ENCODE measurements around the gene INKA1.

Gene INKA1

GRCh38 chr3:49799761-49800160, 3.3 kb upstream of the INKA1 start, which contains the start of gene CDHR4:
Gene CDHR4, minus strand, starts transcription at chr3:49799873. Its CDS starts 61 bp downstream, at chr3:49799812.
- Histone ChIP-seq H3K27me3 (ENCODE audit: insufficient read depth, low read depth) (no peaks in the 10 kb centered on the region; the same call in 1 of the 2 replicates), H3K4me2 (no peak within 1 kb of the TSS), H3K79me2 (ENCODE audit: insufficient read depth, low read depth) (no peaks in the 10 kb centered on the region), H2AFZ (ENCODE audit: low read depth) (no peak within 1 kb of the TSS), H4K20me1 (ENCODE audit: insufficient read depth) (no peaks in the 10 kb centered on the region), H3K9ac (no peak within 1 kb of the TSS), H3K27ac (no peak within 1 kb of the TSS), H3K4me1 (ENCODE audit: low read depth, poor library complexity, severe bottlenecking) (no peaks in the 10 kb centered on the region), H3K36me3 (ENCODE audit: insufficient read depth) (no peaks in the 10 kb centered on the region), H3K4me3 (IDR thresholded peaks at IDR 0.05; ENCODE audit: insufficient read depth, low read depth, low read length) (no peak within 1 kb of the TSS)
- TF ChIP-seq, protein P1, sequence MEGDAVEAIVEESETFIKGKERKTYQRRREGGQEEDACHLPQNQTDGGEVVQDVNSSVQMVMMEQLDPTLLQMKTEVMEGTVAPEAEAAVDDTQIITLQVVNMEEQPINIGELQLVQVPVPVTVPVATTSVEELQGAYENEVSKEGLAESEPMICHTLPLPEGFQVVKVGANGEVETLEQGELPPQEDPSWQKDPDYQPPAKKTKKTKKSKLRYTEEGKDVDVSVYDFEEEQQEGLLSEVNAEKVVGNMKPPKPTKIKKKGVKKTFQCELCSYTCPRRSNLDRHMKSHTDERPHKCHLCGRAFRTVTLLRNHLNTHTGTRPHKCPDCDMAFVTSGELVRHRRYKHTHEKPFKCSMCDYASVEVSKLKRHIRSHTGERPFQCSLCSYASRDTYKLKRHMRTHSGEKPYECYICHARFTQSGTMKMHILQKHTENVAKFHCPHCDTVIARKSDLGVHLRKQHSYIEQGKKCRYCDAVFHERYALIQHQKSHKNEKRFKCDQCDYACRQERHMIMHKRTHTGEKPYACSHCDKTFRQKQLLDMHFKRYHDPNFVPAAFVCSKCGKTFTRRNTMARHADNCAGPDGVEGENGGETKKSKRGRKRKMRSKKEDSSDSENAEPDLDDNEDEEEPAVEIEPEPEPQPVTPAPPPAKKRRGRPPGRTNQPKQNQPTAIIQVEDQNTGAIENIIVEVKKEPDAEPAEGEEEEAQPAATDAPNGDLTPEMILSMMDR (conservative IDR thresholded peaks at IDR 0.05; ENCODE audit: low read depth, low read length), result no peak

DNA sequence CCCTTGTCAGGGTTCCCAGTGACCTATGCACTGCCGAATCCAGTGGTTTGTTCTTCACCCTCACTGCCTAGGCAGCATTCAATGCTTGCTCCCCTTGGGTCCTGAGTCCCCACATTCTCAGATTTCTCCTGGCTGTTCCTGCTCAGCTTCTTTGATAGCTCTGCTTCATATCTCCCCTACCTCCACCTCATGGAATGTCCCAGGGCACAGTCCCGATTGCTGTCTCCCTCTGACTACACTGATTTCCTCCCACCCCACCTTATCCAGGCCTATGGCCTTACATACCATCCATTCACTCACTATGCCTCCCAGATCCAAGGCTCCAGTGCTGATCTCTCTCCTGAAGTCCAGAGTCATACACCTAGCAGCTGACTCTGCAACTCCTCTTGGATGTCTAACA, 1.9 kb upstream of the INKA1 start:
- H3K4me3 ChIP-seq (IDR thresholded peaks at IDR 0.05; ENCODE audit: insufficient read depth, low read depth, low read length), result no peak overlapping the region
- H3K79me2 ChIP-seq (ENCODE audit: insufficient read depth, low read depth), result no peaks in the 10 kb centered on the region
- H3K4me1 ChIP-seq (ENCODE audit: low read depth, poor library complexity, severe bottlenecking), result no peaks in the 10 kb centered on the region
- no peak overlapping the region for H3K9ac ChIP-seq
- no peaks in the 10 kb centered on the region for H4K20me1 ChIP-seq (ENCODE audit: insufficient read depth)
- no peak overlapping the region for H2AFZ ChIP-seq (ENCODE audit: low read depth)
- no peaks in the 10 kb centered on the region for H3K36me3 ChIP-seq (ENCODE audit: insufficient read depth)
- no peaks in the 10 kb centered on the region; the same call in 1 of the 2 replicates for H3K27me3 ChIP-seq (ENCODE audit: insufficient read depth, low read depth)
- H3K4me2 ChIP-seq, result no peak overlapping the region
- H3K27ac ChIP-seq, result no peak overlapping the region
- TF ChIP-seq, protein P1 (conservative IDR thresholded peaks at IDR 0.05; ENCODE audit: low read depth, low read length), result no peak

DNA sequence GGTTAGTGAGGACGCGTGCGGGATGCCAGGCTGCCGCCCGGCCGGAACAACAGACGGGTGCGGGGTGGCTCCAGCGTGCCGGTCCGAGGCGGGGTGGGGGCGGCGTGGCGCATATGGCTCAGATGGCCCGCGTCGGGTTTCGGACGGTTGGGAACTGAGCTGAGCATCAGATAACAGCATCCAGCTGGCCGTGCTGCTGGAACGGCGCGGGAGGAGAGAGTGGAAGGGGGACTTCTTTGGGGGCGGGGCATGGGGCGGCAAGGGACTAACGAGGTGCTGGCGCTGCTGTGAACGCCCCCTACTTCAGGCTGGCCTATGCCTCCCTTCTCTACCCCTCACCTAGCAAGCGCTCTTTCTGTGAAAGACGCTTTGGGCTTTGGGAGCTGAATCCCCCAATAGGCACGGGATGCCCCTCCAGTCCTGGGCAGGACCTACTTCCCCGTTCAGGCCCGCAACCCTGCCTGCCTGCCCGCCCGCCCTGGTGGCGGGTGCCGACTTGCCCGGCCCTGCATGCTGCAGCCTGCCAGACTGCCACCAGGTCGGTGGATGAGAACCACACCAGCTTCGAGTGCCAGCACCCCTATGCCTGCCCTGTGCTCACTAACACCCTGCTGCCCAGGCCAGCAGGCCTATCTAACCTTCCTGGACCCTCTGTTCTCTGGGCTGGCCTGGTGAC, 542 bp downstream of the INKA1 start:
- H4K20me1 ChIP-seq (ENCODE audit: insufficient read depth), result no peaks in the 10 kb centered on the region
- H3K27me3 ChIP-seq (ENCODE audit: insufficient read depth, low read depth), result no peaks in the 10 kb centered on the region; the same call in 1 of the 2 replicates
- no peak overlapping the region for H3K27ac ChIP-seq
- TF ChIP-seq, protein P1 (conservative IDR thresholded peaks at IDR 0.05; ENCODE audit: low read depth, low read length), result no peak
- H3K79me2 ChIP-seq (ENCODE audit: insufficient read depth, low read depth), result no peaks in the 10 kb centered on the region
- H3K4me1 ChIP-seq (ENCODE audit: low read depth, poor library complexity, severe bottlenecking), result no peaks in the 10 kb centered on the region
- peak overlapping the region; percentile 88 for H2AFZ ChIP-seq (ENCODE audit: low read depth)
- H3K4me2 ChIP-seq, result peak overlapping the region; percentile 76
- peak overlapping the region; percentile 39; the same call in 1 of the 2 replicates for H3K9ac ChIP-seq
- H3K36me3 ChIP-seq (ENCODE audit: insufficient read depth), result no peaks in the 10 kb centered on the region
- no peak overlapping the region for H3K4me3 ChIP-seq (IDR thresholded peaks at IDR 0.05; ENCODE audit: insufficient read depth, low read depth, low read length)

GRCh38 chr3:49804141-49805041, 1.3 kb downstream of the INKA1 start:
- H3K27ac ChIP-seq, result no peak overlapping the region
- no peaks in the 10 kb centered on the region for H4K20me1 ChIP-seq (ENCODE audit: insufficient read depth)
- no peak overlapping the region; the same call in 1 of the 2 replicates for H2AFZ ChIP-seq (ENCODE audit: low read depth)
- H3K36me3 ChIP-seq (ENCODE audit: insufficient read depth), result no peaks in the 10 kb centered on the region
- TF ChIP-seq, protein P1 (conservative IDR thresholded peaks at IDR 0.05; ENCODE audit: low read depth, low read length), result no peak
- H3K4me1 ChIP-seq (ENCODE audit: low read depth, poor library complexity, severe bottlenecking), result no peaks in the 10 kb centered on the region
- H3K27me3 ChIP-seq (ENCODE audit: insufficient read depth, low read depth), result no peaks in the 10 kb centered on the region; the same call in 1 of the 2 replicates
- no peaks in the 10 kb centered on the region for H3K79me2 ChIP-seq (ENCODE audit: insufficient read depth, low read depth)
- no peak overlapping the region; the same call in 1 of the 2 replicates for H3K4me2 ChIP-seq
- H3K9ac ChIP-seq, result no peak overlapping the region
- no peak overlapping the region for H3K4me3 ChIP-seq (IDR thresholded peaks at IDR 0.05; ENCODE audit: insufficient read depth, low read depth, low read length)
